Endothelial cell of umbilical vein (primary cell): ENCODE data around the gene PITPNM2.

Experiments
- CTCF ChIP-seq, 2 donors: IDR thresholded peaks; 1 replicate in 1 of 2; 2 replicates in 1 of 2; pipeline ENCODE4 v1.5.1; 2011; ENCODE audit warnings: low read length in 2 of 2, mild to moderate bottlenecking in 2 of 2, moderate library complexity in 2 of 2, control low read depth in 1 of 2, inconsistent platforms in 1 of 2, low read depth in 1 of 2; ENCODE audit not compliant: insufficient read depth in 1 of 2; ENCODE audit errors: extremely low read depth in 1 of 2
- EZH2 ChIP-seq: IDR thresholded peaks from 2 replicates; pipeline ENCODE4 v1.6.1; 2012; ENCODE audit warnings: borderline replicate concordance, low read depth, mild to moderate bottlenecking, moderate library complexity, low read length, inconsistent platforms; ENCODE audit not compliant: severe bottlenecking
- FOS ChIP-seq: IDR thresholded peaks from 2 replicates; pipeline ENCODE4 v1.6.1; 2011; ENCODE audit warnings: mild to moderate bottlenecking, low read length, moderate library complexity, borderline replicate concordance; ENCODE audit not compliant: insufficient read depth
- MYC ChIP-seq: IDR thresholded peaks from one replicate; pipeline ENCODE4 v1.6.1; 2011; ENCODE audit warnings: mild to moderate bottlenecking, low read depth, low read length
- POLR2A ChIP-seq: IDR thresholded peaks from 2 replicates; pipeline ENCODE4 v1.6.1; 2012; ENCODE audit warnings: low read depth, mild to moderate bottlenecking, control low read depth, low read length
- POLR2AphosphoS5 ChIP-seq: IDR thresholded peaks from 2 replicates; pipeline ENCODE4 v1.6.1; 2012; ENCODE audit warnings: low read depth, mild to moderate bottlenecking, control low read depth, low read length, moderate library complexity; ENCODE audit not compliant: insufficient read depth

- TF ChIP-seq CTCF (IDR thresholded peaks at IDR 0.05; ENCODE audit: extremely low read depth in 1 of 2, insufficient read depth in 1 of 2, low read depth in 1 of 2, low read length in 2 of 2) (no peak), POLR2A (no peak), POLR2AphosphoS5 (peak; percentile 36), MYC (no peak), FOS (no peak), EZH2 (no peak)
Measured at GRCh38 chr12:123105211-123105826, 45.6 kb downstream of the PITPNM2 start.
